H9 (cell line): Measurements from ENCODE around the gene ENOPH1. TPM values are rescaled to one million over a fixed set of nuclear protein-coding genes. Genes with fewer than 3 reads are reported as not detected.

ENCODE experiments used
- DNase-seq: peaks from one replicate; pipeline ENCODE4 v3.0.0-alpha.2; 2017
- H2AFZ ChIP-seq: one replicate; pipeline ENCODE4 v1.6.1; 2013; ENCODE audit warnings: mild to moderate bottlenecking, low read length, control low read depth, moderate library complexity
- H2AK5ac ChIP-seq: 2 replicates; pipeline ENCODE4 v1.6.1; 2013; ENCODE audit warnings: low read length, control low read depth, mixed read lengths; ENCODE audit not compliant: insufficient read length
- H2BK120ac ChIP-seq: one replicate; pipeline ENCODE4 v1.6.1; 2013; ENCODE audit warnings: low read depth, mild to moderate bottlenecking, low read length, control low read depth, inconsistent platforms; ENCODE audit not compliant: poor library complexity, severe bottlenecking
- H2BK12ac ChIP-seq: 2 replicates; pipeline ENCODE4 v1.6.1; 2013; ENCODE audit warnings: low read length, control low read depth, mixed read lengths, low read depth; ENCODE audit not compliant: insufficient read length
- H2BK15ac ChIP-seq: 2 replicates; pipeline ENCODE4 v1.6.1; 2013; ENCODE audit warnings: low read depth, low read length, control low read depth
- H2BK20ac ChIP-seq: one replicate; pipeline ENCODE4 v1.6.1; 2013; ENCODE audit warnings: low read depth, mild to moderate bottlenecking, low read length, control low read depth, inconsistent platforms; ENCODE audit not compliant: poor library complexity, severe bottlenecking
- H2BK5ac ChIP-seq: 2 replicates; pipeline ENCODE4 v1.6.1; 2013; ENCODE audit warnings: low read length, control low read depth, mixed read lengths; ENCODE audit not compliant: insufficient read length
- H3K14ac ChIP-seq: 2 replicates; pipeline ENCODE4 v1.6.1; 2013; ENCODE audit warnings: low read length, control low read depth; ENCODE audit not compliant: insufficient read depth
- H3K18ac ChIP-seq: 2 replicates; pipeline ENCODE4 v1.6.1; 2013; ENCODE audit warnings: low read depth, mild to moderate bottlenecking, mixed read lengths, low read length, control low read depth; ENCODE audit not compliant: insufficient read length
- H3K23ac ChIP-seq: 2 replicates; pipeline ENCODE4 v1.6.1; 2013; ENCODE audit warnings: low read length, control low read depth, mixed read lengths, low read depth; ENCODE audit not compliant: insufficient read length
- H3K23me2 ChIP-seq: 2 replicates; pipeline ENCODE4 v1.6.1; 2013; ENCODE audit warnings: low read depth, mild to moderate bottlenecking, mixed read lengths, low read length, control low read depth; ENCODE audit not compliant: insufficient read length, poor library complexity, severe bottlenecking
- H3K27ac ChIP-seq: 2 replicates; pipeline ENCODE4 v1.5.1; 2013; ENCODE audit warnings: low read length, control low read depth, mixed read lengths, low read depth; ENCODE audit not compliant: insufficient read length
- H3K27me3 ChIP-seq: 2 replicates; pipeline ENCODE4 v1.6.1; 2013; ENCODE audit warnings: low read length, control low read depth, inconsistent platforms; ENCODE audit not compliant: insufficient read depth
- H3K4ac ChIP-seq: 2 replicates; pipeline ENCODE4 v1.6.1; 2013; ENCODE audit warnings: low read depth, mild to moderate bottlenecking, control low read depth, inconsistent platforms, low read length, moderate library complexity
- H3K4me1 ChIP-seq: 2 replicates; pipeline ENCODE4 v1.6.1; 2013; ENCODE audit warnings: low read length, control low read depth, inconsistent platforms; ENCODE audit not compliant: insufficient read depth
- H3K4me2 ChIP-seq: 2 replicates; pipeline ENCODE4 v1.6.1; 2013; ENCODE audit warnings: low read length, control low read depth, mixed read lengths; ENCODE audit not compliant: insufficient read length, insufficient read depth
- H3K56ac ChIP-seq: 2 replicates; pipeline ENCODE4 v1.6.1; 2013; ENCODE audit warnings: low read depth, mild to moderate bottlenecking, mixed read lengths, low read length, control low read depth; ENCODE audit not compliant: insufficient read length
- H3K79me1 ChIP-seq: 2 replicates; pipeline ENCODE4 v1.6.1; 2013; ENCODE audit warnings: low read depth, mild to moderate bottlenecking, moderate library complexity, low read length, control low read depth, inconsistent platforms; ENCODE audit not compliant: insufficient read depth, poor library complexity, severe bottlenecking
- H3K79me2 ChIP-seq: 2 replicates; pipeline ENCODE4 v1.6.1; 2013; ENCODE audit warnings: low read length, control low read depth, inconsistent platforms; ENCODE audit not compliant: insufficient read depth
- H3K9ac ChIP-seq: 2 replicates; pipeline ENCODE4 v1.6.1; 2013; ENCODE audit warnings: low read length, control low read depth, mixed read lengths; ENCODE audit not compliant: insufficient read length; ENCODE audit errors: extremely low read depth
- H3K9me3 ChIP-seq: one replicate; pipeline ENCODE4 v1.6.1; 2013; ENCODE audit warnings: low read depth, low read length, inconsistent platforms; ENCODE audit not compliant: control insufficient read depth
- H3T11ph ChIP-seq: one replicate; pipeline ENCODE4 v1.6.1; 2013; ENCODE audit warnings: mild to moderate bottlenecking, low read length, control low read depth, inconsistent platforms
- H4K20me1 ChIP-seq: one replicate; pipeline ENCODE4 v1.6.1; 2013; ENCODE audit not compliant: control insufficient read depth, insufficient read length, insufficient read depth
- H4K5ac ChIP-seq: 2 replicates; pipeline ENCODE4 v1.6.1; 2013; ENCODE audit warnings: low read depth, mild to moderate bottlenecking, mixed read lengths, low read length, control low read depth; ENCODE audit not compliant: insufficient read length
- H4K8ac ChIP-seq: replicated peaks from 2 replicates; pipeline ENCODE4 v1.6.1; 2013; ENCODE audit warnings: low read length, control low read depth, mixed read lengths, low read depth; ENCODE audit not compliant: insufficient read length
- H4K91ac ChIP-seq: 2 replicates; pipeline ENCODE4 v1.6.1; 2013; ENCODE audit warnings: low read depth, mild to moderate bottlenecking, moderate library complexity, mixed read lengths, low read length, control low read depth; ENCODE audit not compliant: insufficient read length
- H3K27ac Mint-ChIP-seq, 3 experiments: 2 replicates in 2 of 3; 3 replicates in 1 of 3; pipeline ENCODE4 v1.8.0; 2020 to 2021; ENCODE audit warnings: mixed read lengths in 3 of 3, mild to moderate bottlenecking in 1 of 3, moderate library complexity in 1 of 3
- H3K27me3 Mint-ChIP-seq: 2 replicates; pipeline ENCODE4 v1.8.0; 2021; ENCODE audit warnings: low read depth, mild to moderate bottlenecking, moderate library complexity, mixed read lengths
- H3K36me3 Mint-ChIP-seq, 3 experiments: 2 replicates in 2 of 3; 3 replicates in 1 of 3; pipeline ENCODE4 v1.8.0; 2020 to 2021; ENCODE audit warnings: low read depth in 3 of 3, mixed read lengths in 3 of 3; ENCODE audit not compliant: insufficient read depth in 1 of 3
- H3K4me1 Mint-ChIP-seq, 2 experiments: 2 replicates each; pipeline ENCODE4 v1.8.0; 2020; ENCODE audit warnings: mixed read lengths in 2 of 2
- H3K4me3 Mint-ChIP-seq, 2 experiments: 2 replicates in 1 of 2; 3 replicates in 1 of 2; pipeline ENCODE4 v1.8.0; 2020 to 2021; ENCODE audit warnings: mild to moderate bottlenecking in 2 of 2, mixed read lengths in 2 of 2, moderate library complexity in 1 of 2
- H3K9me3 Mint-ChIP-seq, 2 experiments: 2 replicates in 1 of 2; 3 replicates in 1 of 2; pipeline ENCODE4 v1.8.0; 2020; ENCODE audit warnings: mild to moderate bottlenecking in 2 of 2, mixed read lengths in 2 of 2, moderate library complexity in 1 of 2
- WGBS: extraction: QIAGEN DNeasy Blood & Tissue Kit; methylation state at CpG from one replicate; pipeline ENCODE4 v1.1.7; 2013; ENCODE audit warnings: missing lambda C conversion rate, low lambda C conversion rate, mixed read lengths; ENCODE audit not compliant: insufficient read length; ENCODE audit errors: extremely low coverage; 5-methylcytosine and 5-hydroxymethylcytosine counted together
- total RNA-seq: library from RNA; stranded (reverse); gene quantifications from 2 replicates; pipeline ENCODE4 v1.2.1, GENCODE V29; 2021
- TF ChIP-seq, protein P1 (sequence below): fragments of 200-600 bp; sonication (generic); conservative IDR thresholded peaks from 3 replicates; pipeline ENCODE4 v1.8.0; 2021; ENCODE audit warnings: antibody characterized with exemption, mild to moderate bottlenecking

Gene ENOPH1
- total RNA-seq, 1 experiment from 2014 or later: 62.4 TPM

DNA sequence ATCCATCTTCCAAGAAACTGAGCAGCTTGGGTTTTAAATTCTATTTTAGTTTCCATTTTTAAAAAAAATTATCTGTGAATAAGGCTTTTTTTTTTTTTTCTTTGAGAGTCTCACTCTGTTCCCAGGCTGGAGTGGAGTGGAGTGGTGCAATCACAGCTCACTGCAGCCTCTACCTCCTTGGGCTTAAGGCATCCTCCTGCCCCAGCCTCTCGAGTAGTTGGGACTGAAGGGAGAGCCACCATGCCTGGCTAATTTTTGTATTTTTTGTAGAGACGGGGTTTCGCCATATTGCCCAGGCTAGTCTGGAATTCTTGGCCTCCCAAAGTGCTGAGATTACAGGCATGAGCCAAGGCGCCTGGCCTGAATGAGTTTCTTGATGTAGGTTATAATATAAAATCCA lies 1.4 kb downstream of the ENOPH1 start:
- peaks cover 0 to 4% of the 10 kb centered on the region in 2 experiments; a peak in 2 of 5 replicates for H3K9me3 Mint-ChIP-seq
- Histone ChIP-seq H3K9ac (no peak overlapping the region), H2BK12ac (no peak overlapping the region), H2AFZ (no peak overlapping the region), H3K23me2 (peaks cover 6% of the 10 kb centered on the region), H2BK15ac (no peak overlapping the region), H3K23ac (no peak overlapping the region), H3K79me1 (no peaks in the 10 kb centered on the region), H4K20me1 (no peaks in the 10 kb centered on the region), H3K27ac (no peak overlapping the region), H3K27me3 (no peaks in the 10 kb centered on the region), H3K4me2 (peak overlapping the region; percentile 99), H3K4ac (no peak overlapping the region), H3K18ac (no peak overlapping the region), H2BK5ac (no peak overlapping the region), H4K91ac (no peak overlapping the region), H3K9me3 (no peaks in the 10 kb centered on the region), H2BK20ac (no peak overlapping the region), H3K56ac (no peak overlapping the region), H4K8ac (no peak overlapping the region), H3K4me1 (no peaks in the 10 kb centered on the region), H4K5ac (no peak overlapping the region), H2BK120ac (no peak overlapping the region), H3K79me2 (peaks cover 75% of the 10 kb centered on the region), H2AK5ac (no peak overlapping the region), H3K14ac (no peak overlapping the region), H3T11ph (no peak overlapping the region)
- TF ChIP-seq, protein P1, sequence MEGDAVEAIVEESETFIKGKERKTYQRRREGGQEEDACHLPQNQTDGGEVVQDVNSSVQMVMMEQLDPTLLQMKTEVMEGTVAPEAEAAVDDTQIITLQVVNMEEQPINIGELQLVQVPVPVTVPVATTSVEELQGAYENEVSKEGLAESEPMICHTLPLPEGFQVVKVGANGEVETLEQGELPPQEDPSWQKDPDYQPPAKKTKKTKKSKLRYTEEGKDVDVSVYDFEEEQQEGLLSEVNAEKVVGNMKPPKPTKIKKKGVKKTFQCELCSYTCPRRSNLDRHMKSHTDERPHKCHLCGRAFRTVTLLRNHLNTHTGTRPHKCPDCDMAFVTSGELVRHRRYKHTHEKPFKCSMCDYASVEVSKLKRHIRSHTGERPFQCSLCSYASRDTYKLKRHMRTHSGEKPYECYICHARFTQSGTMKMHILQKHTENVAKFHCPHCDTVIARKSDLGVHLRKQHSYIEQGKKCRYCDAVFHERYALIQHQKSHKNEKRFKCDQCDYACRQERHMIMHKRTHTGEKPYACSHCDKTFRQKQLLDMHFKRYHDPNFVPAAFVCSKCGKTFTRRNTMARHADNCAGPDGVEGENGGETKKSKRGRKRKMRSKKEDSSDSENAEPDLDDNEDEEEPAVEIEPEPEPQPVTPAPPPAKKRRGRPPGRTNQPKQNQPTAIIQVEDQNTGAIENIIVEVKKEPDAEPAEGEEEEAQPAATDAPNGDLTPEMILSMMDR: no peak
- peaks cover 51 to 76% (median 58%) of the 10 kb centered on the region in 3 experiments for H3K36me3 Mint-ChIP-seq
- H3K27ac Mint-ChIP-seq: no peak overlapping the region
- no peak for DNase-seq
- WGBS: no CpG with 5 or more reads among the region's 4 CpGs
- peak overlapping the region; percentile 97 to 100 for H3K4me3 Mint-ChIP-seq
- H3K4me1 Mint-ChIP-seq: peaks cover 34 to 49% of the 10 kb centered on the region in 2 experiments
- H3K27me3 Mint-ChIP-seq: peaks cover 4% of the 10 kb centered on the region; the same call in 1 of the 2 replicates
